Mucosa of stomach (tissue), 1 donor: ENCODE measurements around the gene CACNA1G.

Source experiments
- H3K27me3 ChIP-seq: one replicate; pipeline ENCODE4 v1.7.0; 2013; ENCODE audit warnings: mild to moderate bottlenecking, low read length; ENCODE audit not compliant: control insufficient read depth, insufficient read depth
- H3K36me3 ChIP-seq: one replicate; pipeline ENCODE4 v1.7.0; 2013; ENCODE audit warnings: low read length; ENCODE audit not compliant: control insufficient read depth, insufficient read depth
- H3K4me1 ChIP-seq: one replicate; pipeline ENCODE4 v1.7.0; 2013; ENCODE audit warnings: mild to moderate bottlenecking, low read length; ENCODE audit not compliant: control insufficient read depth, insufficient read depth
- H3K4me3 ChIP-seq: one replicate; pipeline ENCODE4 v1.7.0; 2013; ENCODE audit warnings: low read length
- H3K9ac ChIP-seq: one replicate; pipeline ENCODE4 v1.7.0; 2013; ENCODE audit warnings: mild to moderate bottlenecking, low read length, moderate library complexity
- H3K9me3 ChIP-seq: one replicate; pipeline ENCODE4 v1.7.0; 2013; ENCODE audit warnings: mild to moderate bottlenecking, low read length, moderate library complexity; ENCODE audit not compliant: control insufficient read depth
- donor health status: Pancreatic carcinoma.

CACNA1G gene

DNA sequence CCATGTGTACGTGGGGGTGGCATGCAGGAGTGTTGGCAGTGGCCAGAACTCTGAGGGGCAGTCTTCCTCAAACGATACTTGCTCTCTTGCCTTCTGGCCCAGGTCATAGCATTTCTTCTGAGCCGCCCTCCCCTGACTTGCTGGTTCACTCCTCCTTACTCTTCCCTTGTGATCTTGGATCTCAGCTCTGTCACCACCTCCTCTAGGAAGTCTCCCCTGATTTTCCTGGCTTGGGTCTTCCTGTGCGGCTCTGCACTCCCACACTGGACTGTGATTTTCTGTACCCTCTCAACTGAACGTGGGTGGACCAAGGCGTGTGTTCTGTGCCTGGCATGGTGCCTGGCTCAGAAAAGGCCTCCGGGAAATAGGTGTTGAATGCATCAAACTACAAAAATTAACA lies 25.1 kb upstream of the CACNA1G start:
- Histone ChIP-seq H3K4me1 (peaks cover 76% of the 10 kb centered on the region), H3K27me3 (peaks cover 12% of the 10 kb centered on the region), H3K9me3 (no peaks in the 10 kb centered on the region), H3K36me3 (peaks cover 35% of the 10 kb centered on the region), H3K4me3 (peak overlapping the region; percentile 79), H3K9ac (peak overlapping the region; percentile 93)

DNA sequence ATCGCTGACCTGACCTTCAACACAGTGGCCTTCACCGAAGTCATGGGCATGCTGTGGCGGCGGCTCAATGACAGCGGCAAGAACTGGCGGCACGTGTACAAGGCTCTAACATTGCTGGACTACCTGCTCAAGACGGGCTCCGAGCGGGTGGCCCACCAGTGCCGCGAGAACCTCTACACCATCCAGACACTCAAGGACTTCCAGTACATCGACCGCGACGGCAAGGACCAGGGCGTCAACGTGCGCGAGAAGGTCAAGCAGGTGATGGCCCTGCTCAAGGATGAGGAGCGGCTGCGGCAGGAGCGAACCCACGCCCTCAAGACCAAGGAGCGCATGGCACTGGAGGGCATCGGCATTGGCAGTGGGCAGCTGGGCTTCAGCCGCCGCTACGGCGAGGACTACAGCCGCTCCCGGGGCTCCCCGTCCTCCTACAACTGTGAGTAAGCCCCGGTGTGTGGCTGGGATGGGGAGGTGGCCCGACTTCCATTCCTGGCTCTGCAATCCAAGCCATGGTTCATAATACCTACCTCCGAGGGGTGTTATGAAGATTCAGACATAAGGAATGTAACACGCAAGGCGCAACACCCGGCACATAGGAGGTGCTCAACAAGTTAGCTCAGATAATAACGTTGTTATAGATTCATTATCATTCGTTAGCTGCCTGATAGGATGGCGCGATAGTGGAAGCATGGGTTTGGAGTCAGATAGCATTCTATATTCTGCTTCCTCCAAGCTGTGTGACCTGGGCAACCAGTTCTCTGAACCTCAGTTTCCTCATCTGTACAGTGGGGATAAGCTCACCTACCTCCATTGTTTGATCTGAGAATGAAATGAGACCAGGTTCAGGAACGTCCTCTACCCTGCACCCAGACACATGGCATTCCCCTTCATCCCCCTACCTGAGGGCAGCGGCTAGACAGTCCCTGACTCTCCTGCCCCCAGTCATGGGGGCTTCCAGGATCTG lies 23.6 kb upstream of the CACNA1G start:
- Histone ChIP-seq H3K9me3 (no peaks in the 10 kb centered on the region), H3K36me3 (peaks cover 35% of the 10 kb centered on the region), H3K27me3 (peaks cover 12% of the 10 kb centered on the region), H3K4me3 (no peak overlapping the region), H3K4me1 (peaks cover 81% of the 10 kb centered on the region), H3K9ac (peak overlapping the region; percentile 20)

DNA sequence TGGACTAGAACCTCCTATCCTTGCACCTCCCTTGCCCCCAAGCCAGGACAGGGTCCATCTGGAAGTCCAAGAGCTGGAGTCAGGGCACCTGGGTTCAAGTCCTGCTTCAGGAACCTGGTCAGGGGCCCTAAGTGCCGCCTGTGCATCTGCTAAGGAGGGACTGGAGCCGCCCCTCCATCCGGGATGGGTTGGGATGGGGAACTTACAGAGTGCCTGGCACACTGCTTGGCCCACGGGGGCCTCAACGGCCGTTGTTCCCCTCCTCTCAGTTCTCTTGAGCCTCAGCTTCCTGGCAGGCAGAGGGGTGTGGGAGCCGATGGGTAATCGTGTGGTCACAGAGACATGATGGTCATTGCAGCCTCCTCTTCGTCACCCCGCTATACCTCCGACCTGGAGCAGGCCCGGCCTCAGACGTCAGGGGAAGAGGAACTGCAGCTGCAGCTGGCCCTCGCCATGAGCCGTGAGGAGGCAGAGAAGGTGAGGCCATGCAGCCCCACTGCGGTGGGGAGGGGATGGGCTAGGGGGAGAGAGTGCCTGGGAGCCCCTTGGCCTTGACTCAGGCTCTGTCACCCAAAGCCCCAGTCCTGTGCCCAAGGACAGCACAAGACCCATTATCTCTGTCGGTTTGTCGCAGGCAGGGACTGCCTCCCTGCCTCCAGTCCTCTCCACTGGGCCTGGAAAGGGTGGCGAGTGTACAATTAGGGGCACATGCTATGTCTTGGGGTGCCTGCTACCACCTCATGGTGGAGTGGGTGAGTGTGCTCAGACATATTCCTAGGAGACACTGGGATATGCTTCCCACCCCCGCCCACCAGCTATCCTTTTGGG lies 22.6 kb upstream of the CACNA1G start:
- peaks cover 3% of the 10 kb centered on the region for H3K27me3 ChIP-seq
- peaks cover 39% of the 10 kb centered on the region for H3K36me3 ChIP-seq
- peak overlapping the region; percentile 20 for H3K9ac ChIP-seq
- H3K4me1 ChIP-seq, result peaks cover 86% of the 10 kb centered on the region
- H3K9me3 ChIP-seq, result no peaks in the 10 kb centered on the region
- H3K4me3 ChIP-seq, result no peak overlapping the region

GRCh38 chr17:50538549-50539410 lies 21.7 kb upstream of the CACNA1G start:
- H3K4me3 ChIP-seq, result no peak overlapping the region
- H3K9ac ChIP-seq, result no peak overlapping the region
- peaks cover 39% of the 10 kb centered on the region for H3K36me3 ChIP-seq
- H3K27me3 ChIP-seq, result peaks cover 3% of the 10 kb centered on the region
- H3K4me1 ChIP-seq, result peaks cover 91% of the 10 kb centered on the region
- H3K9me3 ChIP-seq, result no peaks in the 10 kb centered on the region

GRCh38 chr17:50539762-50540559 lies 20.6 kb upstream of the CACNA1G start:
- H3K9me3 ChIP-seq, result no peaks in the 10 kb centered on the region
- H3K4me1 ChIP-seq, result peaks cover 97% of the 10 kb centered on the region
- peaks cover 3% of the 10 kb centered on the region for H3K27me3 ChIP-seq
- peaks cover 39% of the 10 kb centered on the region for H3K36me3 ChIP-seq
- no peak overlapping the region for H3K4me3 ChIP-seq
- H3K9ac ChIP-seq, result no peak overlapping the region

GRCh38 chr17:50540560-50541401 lies 19.7 kb upstream of the CACNA1G start:
- Histone ChIP-seq H3K36me3 (peaks cover 39% of the 10 kb centered on the region), H3K9me3 (no peaks in the 10 kb centered on the region), H3K4me1 (peaks cover 99% of the 10 kb centered on the region), H3K27me3 (peaks cover 3% of the 10 kb centered on the region), H3K4me3 (peak overlapping the region; percentile 5), H3K9ac (peak overlapping the region; percentile 74)

- Histone ChIP-seq H3K9ac (peak overlapping the region; percentile 74), H3K4me3 (peak overlapping the region; percentile 5), H3K4me1 (peaks cover 99% of the 10 kb centered on the region), H3K27me3 (peaks cover 3% of the 10 kb centered on the region), H3K9me3 (no peaks in the 10 kb centered on the region), H3K36me3 (peaks cover 36% of the 10 kb centered on the region)
These were observed 19.2 kb upstream of the CACNA1G start for GRCh38 chr17:50541402-50541715.

DNA sequence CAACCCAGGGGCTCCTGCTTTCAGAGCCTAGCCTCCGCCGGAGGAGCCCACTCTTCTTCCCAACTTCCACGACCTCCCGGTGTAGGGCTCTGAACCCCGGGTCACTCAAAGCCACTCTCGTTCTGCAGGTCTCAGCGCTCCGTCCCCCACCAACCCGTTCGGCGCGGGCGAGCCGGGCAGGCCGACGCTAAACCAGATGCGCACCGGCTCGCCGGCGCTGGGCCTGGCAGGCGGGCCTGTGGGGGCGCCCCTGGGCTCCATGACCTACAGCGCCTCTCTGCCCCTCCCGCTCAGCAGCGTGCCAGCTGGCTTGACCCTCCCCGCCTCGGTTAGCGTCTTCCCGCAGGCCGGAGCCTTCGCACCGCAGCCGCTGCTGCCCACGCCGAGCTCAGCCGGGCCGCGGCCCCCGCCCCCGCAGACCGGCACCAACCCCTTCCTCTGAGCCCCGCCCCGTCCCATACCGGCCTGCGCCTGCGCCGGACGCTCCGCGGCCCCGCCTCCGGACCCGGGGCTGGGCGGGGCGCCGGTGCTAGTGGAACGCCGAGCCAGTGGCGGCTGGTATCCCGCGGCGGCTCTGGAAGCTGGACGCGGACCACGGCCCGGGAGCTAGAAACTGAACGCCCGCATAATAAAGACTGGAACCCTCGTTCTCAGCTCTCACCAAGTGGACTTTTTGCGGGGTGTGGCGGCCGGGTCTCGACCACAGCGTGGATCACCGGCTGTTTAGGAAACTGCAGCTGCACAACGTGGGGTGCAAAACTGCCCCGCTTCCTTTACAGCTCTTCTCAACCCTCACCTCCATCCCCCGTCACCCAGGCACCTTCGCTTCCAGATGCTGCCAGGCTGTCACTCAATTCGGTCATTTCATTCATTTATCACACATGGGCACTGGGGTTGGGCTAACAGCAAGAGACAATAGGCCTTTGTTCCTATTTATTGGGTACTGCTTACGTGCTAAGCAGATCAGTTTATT lies 18.5 kb upstream of the CACNA1G start:
- Histone ChIP-seq H3K4me3 (peak overlapping the region; percentile 38), H3K4me1 (peaks cover 98% of the 10 kb centered on the region), H3K9me3 (no peaks in the 10 kb centered on the region), H3K36me3 (peaks cover 30% of the 10 kb centered on the region), H3K9ac (peak overlapping the region; percentile 74), H3K27me3 (peaks cover 3% of the 10 kb centered on the region)

DNA sequence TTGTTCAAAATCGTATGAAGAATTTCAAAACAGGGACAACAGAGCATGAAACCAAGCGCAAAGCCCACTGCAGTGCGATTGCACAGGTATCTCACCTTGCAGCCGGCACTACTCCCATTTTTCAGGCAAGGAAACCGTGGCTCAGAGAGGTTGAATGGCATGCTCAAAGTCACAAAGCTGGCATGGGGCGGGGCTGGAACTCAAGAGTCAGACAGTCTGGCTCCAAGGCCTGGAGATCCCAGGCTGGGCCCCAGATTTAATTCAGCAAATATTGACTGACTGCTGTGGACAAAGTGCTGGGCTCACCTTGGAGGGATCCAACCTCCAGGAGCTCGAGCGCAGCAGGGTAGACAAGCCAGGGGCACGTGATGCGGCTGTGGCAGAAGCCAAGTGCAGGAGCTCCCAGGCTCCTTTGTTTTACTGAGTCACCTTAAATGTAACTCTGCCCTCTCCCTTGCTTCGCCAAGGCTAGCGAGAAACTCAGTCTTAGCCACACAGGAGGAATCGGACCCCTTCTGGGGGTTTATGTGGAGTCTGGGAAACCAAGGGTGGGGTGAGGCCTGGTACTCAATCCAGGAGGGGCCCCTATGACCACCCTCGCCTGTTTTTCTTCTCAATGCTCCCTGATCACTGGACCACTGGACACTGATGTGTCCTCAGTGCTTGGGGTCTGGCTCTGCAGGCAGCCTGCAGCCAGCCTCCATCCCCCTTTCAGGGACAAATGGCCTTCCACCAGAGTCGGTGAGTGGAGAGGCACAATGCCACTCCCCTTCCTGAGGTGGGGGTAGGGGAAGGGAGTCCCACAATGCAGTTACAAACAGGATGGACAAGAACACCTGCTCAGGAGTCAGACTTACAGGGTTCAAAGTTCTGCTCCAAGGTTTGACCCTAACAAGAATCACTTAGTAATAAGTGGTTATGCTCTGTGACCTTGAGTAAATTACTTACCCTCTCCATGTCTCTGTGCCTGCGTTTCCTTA lies 17.4 kb upstream of the CACNA1G start:
- no peaks in the 10 kb centered on the region for H3K27me3 ChIP-seq
- no peaks in the 10 kb centered on the region for H3K9me3 ChIP-seq
- H3K9ac ChIP-seq, result peak overlapping the region; percentile 74
- peak overlapping the region; percentile 38 for H3K4me3 ChIP-seq
- H3K36me3 ChIP-seq, result peaks cover 20% of the 10 kb centered on the region
- H3K4me1 ChIP-seq, result peaks cover 98% of the 10 kb centered on the region
